ENCODE measurements around the gene EEF1A2.

EEF1A2 gene

DNA sequence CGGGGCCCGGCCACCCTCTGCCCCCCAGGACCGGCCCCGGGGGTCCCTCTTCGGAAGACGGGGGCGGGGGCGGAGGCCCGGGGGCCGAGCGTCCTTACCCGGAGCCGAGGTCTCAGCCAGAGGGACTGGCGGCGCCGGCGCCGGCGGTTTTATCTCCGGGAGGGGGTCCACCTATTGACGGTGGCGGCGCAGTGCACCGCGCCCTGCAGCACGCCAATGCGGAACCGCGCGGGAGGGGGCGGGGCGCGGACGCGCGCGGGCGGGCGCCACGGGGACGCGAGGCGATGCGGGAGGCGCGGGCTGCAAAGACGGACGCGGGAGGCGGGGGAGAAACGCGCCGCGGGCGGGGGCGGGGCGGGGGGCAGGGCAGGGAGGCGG lies at the start of gene EEF1A2:
Gene EEF1A2, minus strand, starts transcription at position 124 of the 378 bp plus-strand sequence. CDS start 1,320 bp downstream, outside the sequence.
- H3K4me3 Mint-ChIP-seq: no peak within 1 kb of the TSS
- no peak within 1 kb of the TSS for H3K27ac Mint-ChIP-seq
- peaks cover 30% of the 10 kb centered on the region for H3K27me3 Mint-ChIP-seq
- DNase-seq: peak; percentile 58
- no peaks in the 10 kb centered on the region for H3K9me3 Mint-ChIP-seq
- H3K36me3 Mint-ChIP-seq (ENCODE audit: low read depth): no peaks in the 10 kb centered on the region
- peaks cover 5% of the 10 kb centered on the region for H3K4me1 Mint-ChIP-seq (ENCODE audit: low read depth)

DNA sequence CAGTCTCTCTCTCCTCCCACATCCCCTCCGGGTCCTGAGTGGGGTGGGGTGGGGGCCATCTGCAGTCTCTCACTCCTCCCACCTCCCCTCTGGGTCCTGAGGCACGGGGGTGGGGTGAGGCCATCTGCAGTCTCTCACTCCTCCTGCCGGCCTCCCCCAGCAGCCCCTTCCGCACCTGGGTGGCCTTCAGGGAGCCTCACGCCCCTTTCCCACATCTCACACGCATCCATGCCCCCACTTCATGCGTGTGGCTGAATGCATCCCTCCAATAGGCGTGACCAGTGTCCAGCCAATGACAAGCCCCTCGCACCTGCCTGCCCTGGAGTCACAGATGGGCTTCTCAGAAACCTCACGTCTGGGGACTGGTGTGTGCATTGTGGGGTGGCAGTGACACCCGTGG lies 49.7 kb upstream of the EEF1A2 start:
- Mint-ChIP-seq H3K9me3 (no peaks in the 10 kb centered on the region), H3K27me3 (peaks cover 5% of the 10 kb centered on the region), H3K4me3 (no peak overlapping the region), H3K4me1 (ENCODE audit: low read depth) (peaks cover 11% of the 10 kb centered on the region), H3K27ac (no peak overlapping the region), H3K36me3 (ENCODE audit: low read depth) (no peaks in the 10 kb centered on the region)
- no peak for DNase-seq

DNA sequence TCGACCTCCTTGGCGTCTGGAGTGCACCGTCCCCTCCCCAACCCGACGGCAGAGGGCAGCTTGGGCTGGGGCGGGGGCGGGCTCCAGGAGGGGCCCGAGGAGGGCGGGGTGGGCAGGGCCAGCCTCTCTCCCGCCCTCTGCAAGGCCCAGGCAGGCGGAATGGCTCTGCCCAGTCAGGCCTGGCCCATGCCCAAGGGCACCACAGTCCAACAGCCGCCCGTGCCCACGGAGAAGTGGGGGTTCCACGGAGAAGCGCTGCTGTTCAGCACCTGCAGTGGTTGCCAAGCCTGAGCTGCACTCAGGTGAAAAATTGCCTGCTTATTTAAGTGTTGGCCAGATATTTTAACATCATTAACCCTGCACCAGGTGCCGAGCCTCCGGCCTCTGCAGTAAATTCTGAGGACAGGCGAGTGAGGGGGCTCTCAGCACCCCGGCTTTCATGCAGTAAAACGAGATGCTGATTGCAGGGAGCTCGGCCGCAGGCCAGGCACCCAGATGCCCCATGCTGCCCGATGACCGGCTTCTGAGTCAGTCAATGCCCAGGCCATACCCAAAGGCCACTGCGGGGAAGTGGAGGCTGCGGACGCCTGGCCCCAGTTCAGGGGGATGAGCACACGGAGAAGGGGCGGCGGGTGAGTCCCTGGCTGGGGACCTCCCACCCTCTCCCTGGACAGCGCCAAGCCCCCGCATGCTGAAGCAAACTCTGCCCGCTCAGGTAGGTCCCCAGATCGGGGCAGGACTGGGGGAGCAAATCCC lies 49.0 kb upstream of the EEF1A2 start, which contains the start of gene SRMS:
Gene SRMS, minus strand, starts transcription at position 25 of the 756 bp plus-strand sequence. CDS start 286 bp downstream, outside the sequence.
- no peak for DNase-seq
- no peaks in the 10 kb centered on the region for H3K36me3 Mint-ChIP-seq (ENCODE audit: low read depth)
- no peaks in the 10 kb centered on the region for H3K9me3 Mint-ChIP-seq
- peaks cover 8% of the 10 kb centered on the region for H3K4me1 Mint-ChIP-seq (ENCODE audit: low read depth)
- H3K27ac Mint-ChIP-seq: no peak within 1 kb of the TSS
- H3K27me3 Mint-ChIP-seq: peaks cover 5% of the 10 kb centered on the region
- H3K4me3 Mint-ChIP-seq: no peak within 1 kb of the TSS

DNA sequence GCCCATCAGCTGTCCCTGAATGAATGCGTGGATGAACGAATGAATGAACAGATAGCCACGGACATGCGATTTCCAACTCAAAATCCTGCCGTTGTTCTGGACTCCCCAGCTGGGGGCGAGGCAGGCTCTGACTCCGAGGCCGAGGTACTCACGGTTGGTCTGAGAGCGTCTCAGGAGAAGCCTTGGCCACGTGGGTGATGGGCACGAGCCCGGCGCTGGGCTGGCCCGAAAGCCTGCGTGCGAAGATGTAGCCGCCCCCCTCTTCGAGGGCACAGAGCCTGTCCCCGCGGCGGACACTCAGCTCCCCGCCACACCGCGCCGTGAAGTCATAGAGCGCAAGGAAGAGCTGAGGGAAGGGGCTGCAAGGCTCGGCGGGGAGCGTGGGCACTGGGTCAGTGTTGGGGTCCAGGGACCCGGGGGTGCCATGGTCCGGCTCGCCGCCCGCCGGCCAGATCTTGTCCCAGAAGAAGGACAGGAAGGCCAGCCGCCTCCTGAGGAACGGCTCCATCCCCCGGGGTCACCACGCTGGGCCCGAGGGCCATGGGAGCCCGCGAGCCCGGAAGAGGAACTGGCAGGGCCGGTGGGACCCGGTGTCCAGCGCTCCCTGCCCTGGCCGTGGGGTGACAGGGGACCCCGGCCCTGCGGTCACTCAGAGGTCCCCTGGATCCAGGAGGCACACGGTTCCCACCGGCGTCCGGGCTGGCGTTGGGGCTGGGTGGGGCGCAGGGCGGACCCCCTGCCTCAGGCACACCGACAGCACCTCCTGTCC lies 48.3 kb upstream of the EEF1A2 start:
- Mint-ChIP-seq H3K36me3 (ENCODE audit: low read depth) (no peaks in the 10 kb centered on the region), H3K27ac (no peak overlapping the region), H3K9me3 (no peaks in the 10 kb centered on the region), H3K4me3 (no peak overlapping the region), H3K27me3 (peaks cover 5% of the 10 kb centered on the region), H3K4me1 (ENCODE audit: low read depth) (peaks cover under 1% of the 10 kb centered on the region)
- DNase-seq: no peak

DNA sequence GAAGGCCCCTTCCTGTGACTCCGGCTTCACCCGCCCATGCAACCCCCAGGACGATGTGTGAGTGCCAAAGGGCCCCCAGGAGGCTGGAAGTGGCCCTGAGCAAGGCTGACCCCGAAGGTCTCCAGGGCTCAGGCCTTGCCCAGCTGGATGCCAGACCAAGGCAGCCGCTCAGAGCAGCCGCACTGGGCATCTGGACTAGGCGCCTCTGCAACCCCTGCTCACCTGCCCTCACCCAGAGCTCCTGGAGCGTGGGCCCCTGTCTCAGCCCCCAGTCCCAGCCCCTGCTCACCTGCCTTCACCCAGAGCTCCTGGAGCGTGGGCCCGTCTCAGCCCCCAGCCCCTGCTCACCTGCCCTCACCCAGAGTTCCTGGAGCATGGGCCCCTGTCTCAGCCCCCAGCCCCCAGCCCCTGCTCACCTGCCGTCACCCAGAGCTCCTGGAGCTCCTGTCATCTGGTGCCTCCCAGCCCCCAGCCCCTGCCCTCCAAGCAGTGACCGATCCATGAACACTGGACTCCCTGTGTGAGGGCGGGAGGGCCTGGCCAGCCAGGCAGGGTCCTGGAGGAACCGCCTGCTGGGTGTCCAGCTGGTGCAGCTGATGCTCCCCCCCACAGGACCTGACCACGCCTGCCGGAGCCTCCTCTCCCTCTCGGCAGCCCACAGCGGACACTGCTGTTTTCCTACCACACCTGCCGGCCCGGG lies 47.5 kb upstream of the EEF1A2 start:
- Mint-ChIP-seq H3K27ac (no peak overlapping the region), H3K9me3 (no peaks in the 10 kb centered on the region), H3K27me3 (peaks cover 5% of the 10 kb centered on the region)

DNA sequence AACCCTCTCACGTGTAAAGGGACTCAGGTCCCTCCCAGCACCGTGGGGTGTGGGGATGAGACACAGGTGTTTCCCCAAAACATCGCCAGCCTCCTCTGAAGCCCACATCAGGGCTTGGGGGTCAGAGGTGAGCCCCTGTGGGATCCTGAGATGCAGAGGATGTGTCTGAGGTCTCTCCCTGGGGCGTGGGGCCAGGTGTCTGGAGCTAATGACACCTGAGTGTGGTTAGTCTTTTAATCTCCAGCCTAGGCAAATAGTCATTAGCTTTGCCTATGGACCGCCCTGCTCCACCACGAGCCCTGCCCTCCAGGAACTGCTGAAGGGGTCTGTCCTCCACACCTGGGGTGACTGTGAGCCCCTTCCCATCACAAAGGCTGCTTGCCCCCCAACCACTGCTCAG lies 46.9 kb upstream of the EEF1A2 start:
- H3K27me3 Mint-ChIP-seq: peaks cover 5% of the 10 kb centered on the region
- no peak for DNase-seq
- no peaks in the 10 kb centered on the region for H3K36me3 Mint-ChIP-seq (ENCODE audit: low read depth)
- no peak overlapping the region for H3K27ac Mint-ChIP-seq
- H3K4me1 Mint-ChIP-seq (ENCODE audit: low read depth): no peaks in the 10 kb centered on the region
- no peak overlapping the region for H3K4me3 Mint-ChIP-seq
- H3K9me3 Mint-ChIP-seq: no peaks in the 10 kb centered on the region

More for the DNA sequence above, 47.5 kb upstream of the EEF1A2 start:
- Mint-ChIP-seq H3K4me3 (no peak overlapping the region), H3K36me3 (ENCODE audit: low read depth) (no peaks in the 10 kb centered on the region), H3K4me1 (ENCODE audit: low read depth) (no peaks in the 10 kb centered on the region)
- DNase-seq: no peak

DNA sequence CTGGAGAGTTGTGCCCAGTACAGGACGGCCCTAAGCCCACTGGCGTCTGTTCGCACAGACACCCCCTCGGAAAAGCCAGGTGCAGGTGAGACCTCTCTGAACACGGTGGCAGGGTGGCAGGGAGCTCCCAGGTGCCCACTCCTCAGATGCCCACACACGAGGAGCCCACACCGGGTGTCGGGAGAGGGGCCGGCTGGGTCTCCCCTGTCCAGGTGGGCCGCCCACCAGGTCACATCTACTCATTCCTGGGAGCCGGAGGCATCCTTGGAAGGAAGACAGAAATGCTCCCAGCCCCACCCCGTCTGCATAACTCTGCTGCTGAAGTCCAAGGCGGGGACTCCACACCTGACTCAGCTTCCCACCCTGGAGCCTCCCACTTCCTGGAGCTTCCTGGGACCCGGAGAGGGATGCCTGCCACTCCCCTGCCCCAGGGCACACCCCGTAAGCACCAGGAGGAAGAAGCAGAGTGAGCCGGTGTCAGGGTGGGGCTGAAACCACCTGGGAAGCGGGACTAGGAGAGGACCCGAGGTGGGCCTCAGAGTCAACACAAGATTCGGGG lies 46.2 kb upstream of the EEF1A2 start:
- Mint-ChIP-seq H3K9me3 (no peaks in the 10 kb centered on the region), H3K27me3 (peaks cover 5% of the 10 kb centered on the region), H3K4me3 (no peak overlapping the region), H3K36me3 (ENCODE audit: low read depth) (no peaks in the 10 kb centered on the region), H3K4me1 (ENCODE audit: low read depth) (peaks cover 4% of the 10 kb centered on the region), H3K27ac (no peak overlapping the region)
- DNase-seq: no peak

DNA sequence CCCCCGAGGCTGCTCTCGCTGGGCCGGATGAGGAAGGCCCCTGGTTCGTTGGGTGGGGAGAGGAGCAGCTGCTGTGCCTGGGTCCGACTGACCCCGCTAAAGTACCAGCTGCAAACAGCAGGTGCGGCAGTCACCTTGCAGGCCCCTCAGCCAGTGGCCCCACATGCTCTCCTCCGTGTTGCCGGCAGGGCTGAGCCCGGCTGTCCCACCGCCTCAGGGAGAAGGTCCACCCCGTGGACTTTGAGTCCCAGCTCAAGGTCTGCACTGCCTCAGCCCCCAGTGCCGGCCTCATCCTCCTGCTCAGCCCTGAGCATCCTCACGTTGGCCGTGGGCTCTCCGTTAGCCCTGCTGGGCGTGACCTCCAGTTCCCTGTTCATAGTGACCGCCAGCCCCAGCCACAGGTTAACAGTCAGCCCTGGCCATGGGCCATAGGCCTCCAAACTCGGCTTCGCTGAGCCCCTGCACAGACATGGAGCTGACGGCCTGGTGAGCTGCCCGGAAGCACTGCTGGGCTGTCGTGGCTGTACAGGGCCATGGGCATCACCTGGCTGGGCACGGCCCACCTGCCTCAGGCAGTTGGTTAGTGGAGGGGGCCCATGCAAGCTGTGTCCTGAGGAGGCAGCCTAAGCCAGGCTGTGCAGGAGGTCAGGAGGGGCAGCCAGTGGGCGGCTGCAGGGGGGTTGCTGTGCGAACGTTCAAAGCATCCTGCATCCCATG lies 45.5 kb upstream of the EEF1A2 start:
- Mint-ChIP-seq H3K27ac (no peak overlapping the region), H3K9me3 (no peaks in the 10 kb centered on the region), H3K27me3 (peaks cover 3% of the 10 kb centered on the region), H3K4me3 (no peak overlapping the region), H3K4me1 (ENCODE audit: low read depth) (peaks cover 5% of the 10 kb centered on the region), H3K36me3 (ENCODE audit: low read depth) (no peaks in the 10 kb centered on the region)
- no peak for DNase-seq

DNA sequence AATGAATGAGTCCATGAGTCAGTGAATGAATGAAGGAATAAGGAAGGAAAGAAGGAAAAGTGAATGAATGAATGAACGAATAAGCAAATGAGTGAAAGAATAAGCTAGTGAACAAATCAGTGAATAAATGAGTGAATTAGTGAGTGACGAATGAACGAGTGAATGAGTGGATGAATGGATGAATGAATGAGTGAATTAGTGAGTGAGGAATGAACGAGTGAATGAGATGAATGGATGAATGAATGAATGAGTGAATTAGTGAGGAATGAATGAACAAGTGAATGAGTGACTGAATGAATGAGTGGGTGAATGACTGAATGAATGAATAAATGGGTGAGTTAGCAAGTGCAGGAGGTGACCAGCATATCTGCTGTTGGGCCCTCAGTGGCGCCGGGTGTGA lies 44.9 kb upstream of the EEF1A2 start:
- DNase-seq: no peak
- no peaks in the 10 kb centered on the region for H3K27me3 Mint-ChIP-seq
- no peak overlapping the region for H3K27ac Mint-ChIP-seq
- H3K4me1 Mint-ChIP-seq (ENCODE audit: low read depth): peaks cover 5% of the 10 kb centered on the region
- no peaks in the 10 kb centered on the region for H3K36me3 Mint-ChIP-seq (ENCODE audit: low read depth)
- no peak overlapping the region for H3K4me3 Mint-ChIP-seq
- no peaks in the 10 kb centered on the region for H3K9me3 Mint-ChIP-seq

DNA sequence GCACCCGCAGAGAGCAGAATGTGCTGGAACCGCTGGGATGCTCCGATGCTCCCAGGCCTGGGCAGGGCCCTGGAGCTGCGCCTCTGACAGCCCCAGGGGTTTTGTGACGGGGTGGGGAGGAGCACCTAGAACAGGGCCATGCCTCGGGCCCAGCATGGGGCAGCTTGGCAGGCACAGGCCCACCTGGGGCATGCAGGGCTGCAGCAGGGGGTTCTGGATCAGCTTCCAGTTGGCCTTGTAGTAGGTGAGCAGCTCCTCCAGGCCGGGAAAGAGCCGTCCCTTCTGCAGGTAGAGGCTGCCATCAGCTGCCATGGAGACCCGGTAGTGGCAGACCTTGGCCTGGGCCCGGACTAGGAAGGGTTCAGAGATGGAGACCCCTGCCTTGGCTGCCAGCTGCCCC lies 44.2 kb upstream of the EEF1A2 start:
- H3K4me1 Mint-ChIP-seq (ENCODE audit: low read depth): peaks cover 10% of the 10 kb centered on the region
- H3K4me3 Mint-ChIP-seq: no peak overlapping the region
- no peaks in the 10 kb centered on the region for H3K9me3 Mint-ChIP-seq
- H3K27ac Mint-ChIP-seq: no peak overlapping the region
- no peak for DNase-seq
- H3K27me3 Mint-ChIP-seq: no peaks in the 10 kb centered on the region
- no peaks in the 10 kb centered on the region for H3K36me3 Mint-ChIP-seq (ENCODE audit: low read depth)

DNA sequence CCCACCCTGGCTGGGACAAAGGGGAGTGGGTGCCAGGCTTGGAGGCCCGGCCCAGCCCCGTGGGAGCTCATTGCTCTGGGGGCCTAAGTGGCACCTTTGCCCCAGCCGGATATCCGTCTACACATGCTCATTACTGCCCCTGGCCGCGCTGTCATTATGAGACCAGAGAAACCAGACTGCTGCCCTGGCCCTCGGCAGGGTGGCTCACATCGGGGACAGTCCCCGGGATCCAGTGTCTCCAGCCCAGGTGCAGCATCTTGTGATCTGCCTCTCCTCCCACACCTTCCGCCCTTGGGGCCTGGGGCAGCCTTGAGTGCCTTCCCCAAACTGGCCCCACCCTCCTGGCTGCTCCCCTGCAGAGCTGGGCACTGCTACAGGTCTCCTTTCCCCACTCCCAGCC lies 43.8 kb upstream of the EEF1A2 start:
- Mint-ChIP-seq H3K27me3 (no peaks in the 10 kb centered on the region), H3K9me3 (no peaks in the 10 kb centered on the region), H3K36me3 (ENCODE audit: low read depth) (no peaks in the 10 kb centered on the region), H3K4me3 (no peak overlapping the region), H3K27ac (no peak overlapping the region), H3K4me1 (ENCODE audit: low read depth) (peaks cover 12% of the 10 kb centered on the region)
- DNase-seq: no peak

DNA sequence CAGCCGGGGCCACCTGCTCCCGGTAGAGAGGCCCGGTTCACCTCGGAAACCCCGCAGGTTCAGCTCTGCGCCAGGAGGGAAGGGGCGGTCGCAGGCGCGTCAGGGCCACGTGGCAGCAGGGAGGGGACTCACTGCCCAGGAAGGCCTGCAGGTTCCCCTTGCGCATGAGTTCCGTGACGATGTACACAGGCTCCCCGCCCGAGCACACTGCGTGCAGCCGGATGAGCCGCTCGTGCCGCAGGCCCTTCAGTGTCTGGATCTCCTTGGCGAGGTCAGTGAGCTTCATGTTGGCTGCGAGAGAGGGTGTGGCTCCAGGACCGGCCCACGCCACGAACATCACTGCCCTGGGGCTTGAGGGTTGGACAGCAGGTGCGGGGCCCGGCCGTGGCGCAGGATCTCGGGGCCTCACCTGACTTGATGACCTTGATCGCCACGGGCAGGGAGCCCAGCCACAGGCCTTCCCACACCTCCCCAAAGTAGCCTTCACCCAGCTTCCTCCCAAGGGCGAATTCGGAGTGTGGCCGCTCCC lies 43.2 kb upstream of the EEF1A2 start:
- no peak overlapping the region for H3K27ac Mint-ChIP-seq
- H3K4me3 Mint-ChIP-seq: no peak overlapping the region
- no peak for DNase-seq

DNA sequence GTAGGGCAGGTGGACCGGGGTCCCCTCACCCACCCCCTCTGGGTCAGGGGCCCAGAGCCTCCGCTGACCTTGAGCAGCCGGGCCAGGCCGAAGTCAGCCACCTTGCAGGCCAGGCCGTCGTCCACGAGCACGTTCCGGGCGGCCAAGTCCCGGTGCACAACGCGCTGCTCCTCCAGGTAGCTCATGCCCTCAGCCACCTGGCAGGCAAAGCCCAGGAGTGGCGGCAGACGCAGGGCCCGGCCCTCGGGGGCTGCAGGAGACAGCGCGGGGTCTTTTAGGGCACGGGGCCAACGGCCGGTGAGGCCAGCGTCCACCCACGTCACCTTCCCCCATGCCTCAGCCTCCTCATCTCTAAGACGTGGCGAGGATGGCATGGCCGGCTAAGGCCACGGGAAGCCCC lies 42.5 kb upstream of the EEF1A2 start:
- H3K27me3 Mint-ChIP-seq: no peaks in the 10 kb centered on the region
- no peak for DNase-seq
- H3K4me1 Mint-ChIP-seq (ENCODE audit: low read depth): peaks cover 17% of the 10 kb centered on the region
- H3K27ac Mint-ChIP-seq: no peak overlapping the region
- H3K36me3 Mint-ChIP-seq (ENCODE audit: low read depth): no peaks in the 10 kb centered on the region
- no peaks in the 10 kb centered on the region for H3K9me3 Mint-ChIP-seq
- H3K4me3 Mint-ChIP-seq: no peak overlapping the region

More for the DNA sequence above, 43.2 kb upstream of the EEF1A2 start:
- Mint-ChIP-seq H3K4me1 (ENCODE audit: low read depth) (peaks cover 14% of the 10 kb centered on the region), H3K9me3 (no peaks in the 10 kb centered on the region), H3K36me3 (ENCODE audit: low read depth) (no peaks in the 10 kb centered on the region), H3K27me3 (no peaks in the 10 kb centered on the region)

Data from activated T-cell treated with anti-CD3 and anti-CD28 coated beads, Interleukin-2, amount 50 U/mL, for 24 hours (primary cell).